WI38 (cell line): ENCODE measurements around the gene MLXIPL.
"Not testable (repeated sequence)": the region's sequence is repeated elsewhere in the genome, so short reads cannot be mapped to it uniquely, and the experiment has no call there.

ENCODE experiments used
- H3K4me3 ChIP-seq: 2 replicates; pipeline ENCODE4 v1.5.1; 2011; ENCODE audit warnings: low read depth, mild to moderate bottlenecking, control low read depth, low read length
- CTCF ChIP-seq: IDR thresholded peaks from 2 replicates; pipeline ENCODE4 v1.5.1; 2012; ENCODE audit warnings: low read depth, mild to moderate bottlenecking, control low read depth, low read length

MLXIPL gene

GRCh38 chr7:73596191-73597065 is 27.9 kb downstream of the MLXIPL start:
- H3K4me3 ChIP-seq, result no peak overlapping the region
- TF ChIP-seq CTCF, result no peak

- no peak for TF ChIP-seq CTCF
- no peak overlapping the region for H3K4me3 ChIP-seq
Measured at GRCh38 chr7:73595358-73595757, 29.0 kb downstream of the MLXIPL start.

- no peak for TF ChIP-seq CTCF
- no peak overlapping the region for H3K4me3 ChIP-seq
Measured at GRCh38 chr7:73593207-73594045, 30.9 kb downstream of the MLXIPL start.

- no peak overlapping the region for H3K4me3 ChIP-seq
- no peak for TF ChIP-seq CTCF
Measured at GRCh38 chr7:73586911-73587310, 37.4 kb downstream of the MLXIPL start.

- no peak for TF ChIP-seq CTCF
- H3K4me3 ChIP-seq, result no peak overlapping the region
Measured at GRCh38 chr7:73585196-73585595, 39.1 kb downstream of the MLXIPL start.

GRCh38 chr7:73582664-73583202 is 41.6 kb downstream of the MLXIPL start:
- TF ChIP-seq CTCF, result no peak
- H3K4me3 ChIP-seq, result no peak overlapping the region

GRCh38 chr7:73581006-73581405 is 43.3 kb downstream of the MLXIPL start:
- H3K4me3 ChIP-seq, result not testable (repeated sequence)
